Hepatocyte (in vitro differentiated cells): ENCODE data around the gene SPSB2. TPM values are rescaled to one million over a fixed set of nuclear protein-coding genes. Genes with fewer than 3 reads are reported as not detected.
A peak's percentile ranks its signal among the peaks of the same experiment; 100 is the strongest.

Experiments
- DNase-seq: peaks from one replicate; pipeline ENCODE4 v3.0.0-alpha.2; 2016; ENCODE audit warnings: low spot score
- H2AFZ ChIP-seq: fragments of 200-600 bp; sonication (generic); 2 replicates; pipeline ENCODE4 v1.6.0; 2016; ENCODE audit warnings: antibody characterized with exemption, mild to moderate bottlenecking
- H3K27ac ChIP-seq: fragments of 200-600 bp; sonication (generic); 2 replicates; pipeline ENCODE4 v1.5.1; 2016; ENCODE audit warnings: mild to moderate bottlenecking
- H3K27me3 ChIP-seq: fragments of 200-600 bp; sonication (generic); 2 replicates; pipeline ENCODE4 v1.6.1; 2016
- H3K36me3 ChIP-seq: fragments of 200-600 bp; sonication (generic); replicated peaks from 2 replicates; pipeline ENCODE4 v1.5.1; 2016; ENCODE audit warnings: low read depth; ENCODE audit not compliant: insufficient read depth
- H3K4me1 ChIP-seq: fragments of 200-600 bp; sonication (generic); 2 replicates; pipeline ENCODE4 v1.5.1; 2016; ENCODE audit warnings: mild to moderate bottlenecking, moderate library complexity; ENCODE audit not compliant: insufficient read depth
- H3K4me2 ChIP-seq: fragments of 200-600 bp; sonication (generic); 2 replicates; pipeline ENCODE4 v1.6.0; 2016
- H3K4me3 ChIP-seq: fragments of 200-600 bp; sonication (generic); 2 replicates; pipeline ENCODE4 v1.5.1; 2016; ENCODE audit warnings: mild to moderate bottlenecking
- H3K79me2 ChIP-seq: fragments of 200-600 bp; sonication (generic); 2 replicates; pipeline ENCODE4 v1.6.0; 2017; ENCODE audit warnings: mild to moderate bottlenecking
- H3K9me2 ChIP-seq: fragments of 200-600 bp; sonication (generic); replicated peaks from 2 replicates; pipeline ENCODE4 v1.6.0; 2017; ENCODE audit warnings: mild to moderate bottlenecking; ENCODE audit not compliant: insufficient read depth
- H3K9me3 ChIP-seq: fragments of 200-600 bp; sonication (generic); 2 replicates; pipeline ENCODE4 v1.5.1; 2016; ENCODE audit warnings: low read depth, mild to moderate bottlenecking
- H4K20me1 ChIP-seq: fragments of 200-600 bp; sonication (generic); 2 replicates; pipeline ENCODE4 v1.6.0; 2016; ENCODE audit warnings: mild to moderate bottlenecking; ENCODE audit not compliant: insufficient read depth, poor library complexity, severe bottlenecking
- CTCF ChIP-seq: fragments of 200-600 bp; sonication (generic); IDR thresholded peaks from 2 replicates; pipeline ENCODE4 v1.5.1; 2016; ENCODE audit warnings: antibody characterized with exemption, mild to moderate bottlenecking; ENCODE audit not compliant: poor library complexity
- EZH2 ChIP-seq: fragments of 200-600 bp; sonication (generic); IDR thresholded peaks from 2 replicates; pipeline ENCODE4 v1.6.1; 2016; ENCODE audit warnings: antibody characterized with exemption, mild to moderate bottlenecking, borderline replicate concordance
- EZH2phosphoT487 ChIP-seq: fragments of 200-600 bp; sonication (generic); IDR thresholded peaks from one replicate; pipeline ENCODE4 v1.6.1; 2018; ENCODE audit warnings: antibody characterized with exemption, mild to moderate bottlenecking, low read depth, moderate library complexity; ENCODE audit not compliant: unreplicated experiment, severe bottlenecking
- WGBS: methylation state at CpG from one replicate; pipeline ENCODE4 v1.1.6; 2016; ENCODE audit warnings: low lambda C conversion rate; ENCODE audit errors: missing lambda C conversion rate; 5-methylcytosine and 5-hydroxymethylcytosine counted together
- polyA plus RNA-seq: library from polyadenylated mRNA; unstranded; fragments of >200 nt; fragmentation: Nextera tagmentation; extraction: Ambion mirVana; gene quantifications from 2 replicates; pipeline ENCODE4 v1.2.1, GENCODE V29; 2016
- total RNA-seq: library from RNA; depleted of rRNA; stranded (reverse); fragments of >200 nt; gene quantifications from 2 replicates; pipeline ENCODE4 v1.2.3, GENCODE V29; 2014

SPSB2 gene
- total and polyA plus RNA-seq, 2 experiments from 2014 or later: 11.0 to 14.1 TPM

GRCh38 chr12:6840761-6841515, 32.2 kb downstream of the SPSB2 start, which contains the start of gene GNB3:
Gene GNB3 (plus strand): TSS chr12:6840925. CDS start chr12:6841288, 363 bp downstream.
- no peak for DNase-seq
- Histone ChIP-seq H3K9me3 (no peaks in the 10 kb centered on the region), H3K4me1 (no peaks in the 10 kb centered on the region), H4K20me1 (no peaks in the 10 kb centered on the region), H3K4me3 (no peak within 1 kb of the TSS), H3K27me3 (no peaks in the 10 kb centered on the region), H3K4me2 (peak within 1 kb of the TSS; percentile 3), H2AFZ (no peak within 1 kb of the TSS), H3K79me2 (no peaks in the 10 kb centered on the region), H3K27ac (no peak within 1 kb of the TSS), H3K36me3 (no peaks in the 10 kb centered on the region), H3K9me2 (no peaks in the 10 kb centered on the region)
- WGBS: 81% methylated on average over 19 of the region's 24 CpGs
- TF ChIP-seq CTCF (no peak), EZH2 (no peak), EZH2phosphoT487 (no peak)

GRCh38 chr12:6840330-6840729, 32.8 kb downstream of the SPSB2 start:
- Histone ChIP-seq H3K36me3 (no peaks in the 10 kb centered on the region), H3K9me2 (no peaks in the 10 kb centered on the region), H3K4me3 (no peak overlapping the region), H3K4me2 (peak overlapping the region; percentile 3), H2AFZ (no peak overlapping the region), H3K4me1 (no peaks in the 10 kb centered on the region), H3K27ac (no peak overlapping the region), H3K27me3 (no peaks in the 10 kb centered on the region), H4K20me1 (no peaks in the 10 kb centered on the region), H3K9me3 (no peaks in the 10 kb centered on the region), H3K79me2 (no peaks in the 10 kb centered on the region)
- no peak for DNase-seq
- TF ChIP-seq EZH2phosphoT487: no peak
- no peak for TF ChIP-seq EZH2
- TF ChIP-seq CTCF: no peak
- WGBS: 43% methylated on average over 1 of the region's 1 CpG

- no peak for TF ChIP-seq EZH2
- TF ChIP-seq EZH2phosphoT487: no peak
- TF ChIP-seq CTCF: no peak
- no peaks in the 10 kb centered on the region for H3K27me3 ChIP-seq
- H3K9me3 ChIP-seq: no peaks in the 10 kb centered on the region
- H3K4me3 ChIP-seq: no peak overlapping the region
- H3K4me2 ChIP-seq: no peak overlapping the region
- no peaks in the 10 kb centered on the region for H3K79me2 ChIP-seq
- no peaks in the 10 kb centered on the region for H3K4me1 ChIP-seq
- H4K20me1 ChIP-seq: no peaks in the 10 kb centered on the region
- H3K27ac ChIP-seq: no peak overlapping the region
- H2AFZ ChIP-seq: no peak overlapping the region
- WGBS: 74% methylated on average over 10 of the region's 10 CpGs
- H3K36me3 ChIP-seq: no peaks in the 10 kb centered on the region
- H3K9me2 ChIP-seq: no peaks in the 10 kb centered on the region
- no peak for DNase-seq
Observed at GRCh38 chr12:6839482-6840201, 33.5 kb downstream of the SPSB2 start.
